SH-SY5Y (cell line): Measurements from ENCODE around the gene MOB3B.

ENCODE experiments used
- GATA2 ChIP-seq: IDR thresholded peaks from 2 replicates; pipeline ENCODE4 v1.6.1; 2011; ENCODE audit warnings: mild to moderate bottlenecking, low read depth, low read length
- GATA3 ChIP-seq: IDR thresholded peaks from 2 replicates; pipeline ENCODE4 v1.6.1; 2011; ENCODE audit warnings: low read depth, mild to moderate bottlenecking, low read length, moderate library complexity

MOB3B gene

DNA sequence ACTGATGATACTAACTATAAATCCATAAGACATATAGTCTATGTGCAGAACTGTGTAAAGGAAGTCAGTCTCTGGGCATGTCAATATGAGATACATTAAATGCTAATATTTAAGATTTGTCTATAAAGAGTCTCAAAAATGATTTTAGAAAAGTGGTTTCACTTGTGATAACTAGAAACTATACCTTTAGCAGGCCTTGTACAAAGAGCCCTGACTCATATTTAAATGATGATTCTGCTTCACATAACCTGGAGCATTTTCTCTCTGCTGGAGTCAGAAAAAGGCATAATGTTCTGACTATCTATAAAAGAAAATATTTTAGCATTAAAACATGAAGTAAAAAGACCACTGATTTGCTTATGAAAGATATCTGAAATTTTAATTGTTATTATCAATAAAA is 28.7 kb upstream of the MOB3B start:
- TF ChIP-seq GATA2 (no peak), GATA3 (no peak)

DNA sequence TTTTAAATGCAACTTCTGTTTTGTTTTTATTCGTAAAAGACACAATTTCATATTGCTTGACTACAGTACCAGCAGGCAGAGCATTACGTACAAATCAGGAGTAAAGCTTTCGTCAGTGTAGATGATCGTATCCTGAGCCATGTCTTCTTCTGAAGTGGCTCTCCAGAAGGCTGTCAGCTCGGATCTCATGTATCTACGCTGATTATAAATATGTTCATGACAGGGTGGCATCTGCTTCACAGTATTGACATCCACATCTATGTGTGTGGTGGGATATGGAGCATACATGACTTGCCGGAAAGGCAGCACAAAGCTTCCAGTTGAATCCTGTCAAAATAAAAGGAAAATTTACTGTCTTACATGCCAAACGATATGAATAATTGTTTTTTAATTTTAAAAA is 26.9 kb upstream of the MOB3B start:
- no peak for TF ChIP-seq GATA3
- no peak for TF ChIP-seq GATA2

DNA sequence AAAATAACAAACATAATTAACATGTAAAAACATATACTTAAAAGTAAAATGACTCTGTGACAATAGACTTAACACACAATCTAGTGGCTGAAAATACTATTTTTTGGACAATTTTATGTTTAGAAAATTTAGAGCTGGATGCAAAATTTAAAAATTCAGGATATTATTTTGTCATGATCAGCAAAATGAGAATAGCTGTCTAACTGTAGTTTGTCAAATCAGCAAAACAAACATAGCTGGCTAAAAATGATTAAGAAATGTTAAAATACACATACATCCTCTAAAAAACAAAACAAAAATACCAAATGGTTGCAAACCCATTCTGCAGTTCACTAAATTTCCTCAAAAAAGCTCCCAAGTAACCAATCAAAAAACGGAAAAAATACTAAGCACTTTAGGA is 25.1 kb upstream of the MOB3B start:
- no peak for TF ChIP-seq GATA2
- TF ChIP-seq GATA3: no peak

DNA sequence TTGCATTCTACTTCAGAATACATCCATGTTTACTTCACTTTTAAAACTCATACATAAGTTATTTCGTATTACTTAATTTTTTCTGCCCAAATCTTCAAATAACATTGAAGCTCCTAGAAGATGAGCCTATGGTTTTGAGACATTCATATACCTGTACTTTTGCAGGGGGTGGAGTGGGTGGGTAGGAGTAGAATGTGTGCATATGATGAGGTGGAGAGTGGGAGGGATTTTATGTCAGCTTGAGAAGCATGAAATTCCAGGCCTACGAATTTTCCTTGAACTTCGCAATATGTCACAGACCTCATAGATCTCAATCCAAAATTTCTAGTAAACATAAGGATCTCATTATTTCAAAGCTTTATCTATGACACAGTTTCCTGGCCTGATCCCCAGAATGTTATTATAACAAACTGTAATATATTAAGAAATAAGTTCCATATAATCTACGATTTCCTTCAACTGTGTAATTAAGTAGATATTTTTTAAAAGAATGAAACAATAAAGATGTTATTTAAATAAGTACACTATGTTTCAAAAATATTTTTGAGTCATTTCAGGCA is 19.7 kb upstream of the MOB3B start:
- TF ChIP-seq GATA3 (no peak), GATA2 (no peak)

DNA sequence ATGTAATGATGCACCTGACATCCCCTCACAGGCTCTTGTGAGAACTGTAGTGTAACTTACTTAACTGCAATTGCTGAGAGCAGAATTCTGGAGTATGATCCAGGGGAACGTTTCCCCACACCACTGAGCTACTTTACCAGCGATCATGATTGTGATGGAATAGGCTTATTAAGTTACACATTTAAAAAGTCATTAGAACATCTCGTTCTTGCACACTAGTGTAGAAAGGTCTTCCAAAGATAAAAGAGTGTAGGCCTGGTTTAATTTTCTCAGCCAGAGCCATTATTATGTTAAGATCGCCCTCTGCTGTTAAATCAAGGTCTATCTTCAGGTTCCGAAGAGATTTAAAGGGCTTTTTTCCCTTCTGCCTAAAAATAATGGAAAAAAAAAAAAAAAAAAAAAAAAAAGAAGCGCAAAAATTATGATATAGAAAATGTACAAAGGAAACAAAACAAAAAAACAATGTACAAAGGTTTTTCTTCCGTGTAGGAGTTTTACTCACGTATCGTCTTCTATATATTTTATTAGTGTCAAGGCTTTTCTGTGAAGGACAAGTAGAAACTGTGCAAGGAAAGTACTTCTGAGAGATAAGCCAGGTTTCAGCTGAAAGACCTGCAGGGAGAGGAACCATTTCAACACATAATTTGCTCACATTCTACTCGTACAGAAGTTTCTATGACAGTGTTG is 18.6 kb upstream of the MOB3B start:
- TF ChIP-seq GATA2 (no peak), GATA3 (no peak)

DNA sequence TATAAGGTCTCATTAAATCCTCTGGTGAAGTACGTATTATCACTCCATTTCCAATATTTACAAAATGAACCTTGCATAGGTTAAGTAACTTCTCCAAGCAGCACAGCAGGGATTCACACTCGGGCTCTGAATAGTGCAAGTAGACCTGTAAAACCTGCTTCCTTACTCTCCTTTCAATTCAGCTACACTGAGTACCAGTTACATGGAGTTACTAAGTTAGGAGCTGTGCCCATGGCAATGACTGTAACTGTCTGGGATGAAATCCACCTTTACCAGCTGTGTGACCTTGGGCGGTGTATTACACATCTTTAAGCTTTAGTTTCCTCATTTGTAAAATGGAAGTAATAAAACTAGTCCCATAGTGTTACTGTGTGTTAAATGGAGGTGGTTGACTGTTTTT is 15.9 kb upstream of the MOB3B start:
- TF ChIP-seq GATA2 (no peak), GATA3 (no peak)

DNA sequence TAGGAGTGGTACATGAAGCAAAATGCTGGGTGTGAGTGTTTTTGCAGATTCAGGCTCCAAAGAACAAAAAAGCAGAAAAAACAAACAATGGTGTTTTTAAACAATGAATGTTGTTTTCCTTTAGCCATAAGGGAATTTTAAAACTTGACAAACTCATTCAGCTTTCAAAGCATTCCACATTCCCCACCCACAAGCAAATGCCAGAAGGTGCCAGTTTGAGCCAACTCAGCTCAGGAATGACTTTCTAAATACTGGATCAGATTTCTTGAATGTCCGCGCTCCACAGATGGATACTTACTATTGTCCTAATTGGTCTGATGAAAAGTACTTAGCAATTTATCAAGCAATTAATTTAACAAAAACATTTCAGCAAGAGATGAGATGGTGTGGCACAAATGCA is 12.9 kb upstream of the MOB3B start:
- TF ChIP-seq GATA3 (no peak), GATA2 (no peak)

DNA sequence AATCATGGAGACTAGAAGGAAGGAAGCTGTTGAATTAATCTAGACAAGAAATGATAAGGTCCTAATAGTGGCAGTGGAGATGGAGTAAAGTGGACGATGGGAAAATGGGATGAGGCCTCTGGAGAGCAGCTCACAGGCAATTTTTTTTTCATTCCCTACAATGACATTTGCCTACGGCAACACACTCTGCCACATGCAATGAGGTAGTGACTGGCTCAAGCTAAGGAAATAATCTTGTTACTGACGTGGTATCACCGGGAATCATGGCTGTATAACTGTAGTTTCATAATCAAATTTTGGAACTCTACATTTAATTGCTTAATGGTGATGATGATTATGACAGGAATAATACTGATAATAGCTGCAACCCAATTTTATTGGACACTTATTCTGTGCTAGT is 12.1 kb upstream of the MOB3B start:
- no peak for TF ChIP-seq GATA3
- TF ChIP-seq GATA2: no peak

DNA sequence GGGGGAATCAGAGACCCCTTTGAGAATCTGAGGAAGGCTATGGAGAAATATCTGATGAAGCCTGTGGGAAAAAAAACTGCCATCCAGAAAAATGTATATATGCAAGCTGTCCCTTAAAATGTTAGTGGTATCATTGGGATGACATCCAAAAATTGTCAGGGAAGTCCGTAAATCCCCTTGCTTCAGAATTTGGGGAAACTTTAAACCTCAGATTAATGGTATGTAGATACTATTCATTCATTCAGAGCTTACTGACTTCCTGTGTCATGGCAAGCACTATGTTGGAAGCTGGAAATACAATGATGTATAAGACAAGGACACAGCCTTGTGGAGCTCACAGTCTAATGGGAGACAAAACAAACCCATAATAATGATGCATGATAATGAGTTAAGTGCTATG is 10.9 kb upstream of the MOB3B start:
- TF ChIP-seq GATA3: no peak
- no peak for TF ChIP-seq GATA2

DNA sequence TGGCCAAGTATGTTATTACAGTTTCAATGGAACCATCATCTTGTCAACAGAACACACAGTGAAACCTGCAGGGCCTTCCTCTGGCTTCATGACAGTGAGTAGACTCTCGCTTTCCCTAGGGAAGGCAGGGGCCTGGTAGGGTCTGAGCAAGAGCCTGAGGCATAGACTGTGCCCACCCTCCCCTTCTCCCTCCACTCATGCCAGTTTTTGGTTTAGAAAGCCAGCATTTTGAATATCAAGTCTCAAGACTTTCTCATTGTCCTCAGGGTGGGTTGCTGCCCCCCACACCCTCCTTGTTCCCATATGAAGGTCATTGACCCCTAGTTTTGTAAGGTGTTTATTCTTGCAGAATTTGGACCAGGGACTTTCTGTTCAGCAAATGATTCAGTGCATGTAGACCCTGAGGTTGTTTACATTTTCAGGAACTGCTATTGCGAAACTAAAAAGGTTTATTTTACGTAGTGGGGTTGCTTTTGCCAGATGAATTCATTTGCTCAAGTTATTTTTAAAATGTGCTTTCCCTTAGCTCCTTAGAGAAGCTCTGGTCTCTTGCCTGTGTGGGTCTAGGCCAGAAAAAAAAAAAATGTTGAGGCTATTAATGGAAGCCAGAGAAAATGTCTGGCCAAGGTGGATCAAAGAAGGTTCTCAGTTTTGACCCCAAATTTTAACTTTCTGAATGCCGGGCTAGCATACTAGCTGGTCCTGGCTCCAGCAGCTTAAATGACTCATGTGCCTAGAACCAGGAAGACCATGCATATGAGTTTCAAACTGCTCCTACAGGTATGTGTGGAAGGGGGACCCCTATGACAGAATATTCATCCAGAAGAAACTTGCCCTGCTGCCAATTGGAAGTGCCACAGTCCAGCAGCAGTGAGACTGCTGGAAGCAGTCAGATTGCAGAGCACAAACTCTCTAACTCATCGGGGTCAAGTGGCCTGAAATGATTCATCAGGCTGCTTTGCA is 10.1 kb upstream of the MOB3B start:
- TF ChIP-seq GATA2 (no peak), GATA3 (no peak)

DNA sequence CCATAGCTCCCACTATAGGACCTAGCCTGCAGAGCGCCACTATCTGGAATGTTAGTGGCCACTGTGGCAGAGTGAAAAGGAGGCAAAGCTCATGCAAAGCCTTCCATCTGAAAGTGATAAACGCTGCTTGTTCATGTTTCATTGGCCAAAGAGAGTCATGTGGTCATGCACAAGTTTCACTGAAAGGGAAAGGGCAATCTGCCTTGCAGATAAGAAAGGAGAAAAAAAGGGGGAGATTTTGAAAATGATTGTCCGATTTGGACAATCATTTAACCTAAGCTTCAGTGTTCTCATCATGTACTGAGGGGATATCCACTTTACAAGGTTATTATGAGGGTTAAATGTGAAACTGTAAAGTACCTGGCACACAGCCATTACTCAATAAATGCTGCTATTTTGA is 9.0 kb upstream of the MOB3B start:
- no peak for TF ChIP-seq GATA2
- no peak for TF ChIP-seq GATA3

DNA sequence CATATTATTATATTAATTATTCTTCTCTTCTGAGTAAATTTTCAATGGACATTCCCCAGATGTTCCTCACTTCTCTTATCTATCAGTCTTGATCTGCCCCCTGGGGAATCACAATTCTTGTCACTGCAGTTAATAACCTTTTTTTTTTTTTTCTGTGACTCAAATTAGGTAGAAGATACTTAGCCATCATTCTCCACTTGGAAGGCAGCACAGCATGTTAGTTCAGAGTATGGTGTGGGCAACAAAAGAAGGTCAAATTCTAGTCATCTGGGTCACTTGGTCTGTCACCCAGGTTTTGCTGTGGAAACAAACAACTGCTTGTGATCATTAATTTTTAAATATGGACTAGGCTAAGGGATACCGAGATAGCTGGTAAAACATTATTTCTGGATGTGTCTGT is 8.1 kb upstream of the MOB3B start:
- TF ChIP-seq GATA2 (no peak), GATA3 (no peak)

DNA sequence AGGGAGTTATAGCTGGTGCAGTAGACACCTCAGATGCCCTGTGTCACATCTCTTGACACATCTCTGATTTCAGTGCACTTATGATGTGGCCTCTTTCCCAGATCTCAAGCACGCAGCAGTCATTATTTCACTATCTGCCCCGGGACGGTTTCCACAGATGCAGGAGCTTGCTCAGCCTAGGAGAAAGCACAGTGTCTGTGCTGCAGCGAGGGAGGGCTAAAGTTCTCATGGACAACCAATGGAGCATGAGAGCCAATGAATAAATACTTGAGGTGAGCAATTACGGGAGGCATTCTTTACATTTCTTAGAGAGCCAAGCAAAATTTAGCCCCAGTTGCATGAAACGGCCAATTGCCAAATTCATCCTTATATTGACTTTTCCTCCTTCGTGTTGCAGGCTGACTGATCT is 7.4 kb upstream of the MOB3B start:
- TF ChIP-seq GATA2 (no peak), GATA3 (no peak)

DNA sequence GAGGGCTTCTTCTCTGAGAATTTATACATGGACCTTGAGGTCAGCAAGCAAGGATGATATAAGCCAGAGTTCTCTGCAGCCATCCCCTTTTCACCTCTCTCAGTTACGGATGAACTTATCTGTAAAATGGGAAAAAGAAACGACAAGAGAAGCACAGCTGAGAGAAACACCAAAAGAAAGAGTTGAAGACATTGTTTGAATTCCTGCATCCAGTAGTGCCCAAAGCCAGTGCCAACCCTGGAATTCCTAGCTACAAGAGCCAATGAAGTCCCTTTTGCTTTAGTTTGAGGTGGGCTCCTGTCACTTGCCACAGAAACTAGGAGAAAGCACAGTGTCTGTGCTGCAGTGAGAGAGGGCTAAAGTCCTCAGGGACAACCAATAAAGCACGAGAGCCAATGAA is 6.6 kb upstream of the MOB3B start:
- TF ChIP-seq GATA2 (no peak), GATA3 (no peak)

DNA sequence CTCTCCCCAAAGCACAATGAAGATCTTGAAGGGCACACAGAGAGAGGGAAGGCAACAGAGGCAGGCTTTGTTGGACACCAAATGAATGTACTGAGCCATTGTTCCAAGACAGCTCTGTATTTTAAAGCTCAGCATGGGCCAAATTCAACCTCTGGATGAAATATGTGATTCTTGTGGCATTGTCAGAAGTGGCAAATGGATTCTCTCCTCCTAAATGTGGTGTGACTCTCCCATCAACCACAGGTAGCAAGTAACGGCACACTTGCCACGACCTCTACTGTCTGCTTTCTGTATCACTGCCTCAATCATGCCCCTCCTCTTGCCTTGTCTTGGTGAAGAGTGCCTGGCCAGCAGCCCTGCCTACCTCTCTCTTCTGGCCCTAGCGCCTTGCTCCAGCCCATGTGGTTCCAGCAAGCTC is 6.1 kb upstream of the MOB3B start:
- TF ChIP-seq GATA3 (no peak), GATA2 (no peak)
